SK-N-SH treated with all-trans-retinoic acid at 6 μM for 48 hours (cell line): ENCODE results near the gene RASAL2.

Experiments used
- ATAC-seq: fragments of 200-7000 bp; cut with Tn5 transposase; 3 replicates; pipeline ENCODE4 v1.9.1; 2020; ENCODE audit warnings: mild to moderate bottlenecking, moderate library complexity
- ARNTL ChIP-seq: fragments of 450-650 bp; formaldehyde crosslinking; IDR thresholded peaks from 2 replicates; pipeline ENCODE4 v1.5.0; 2020; ENCODE audit warnings: low read depth, mild to moderate bottlenecking, moderate library complexity, borderline replicate concordance
- BACH2 ChIP-seq: fragments of 250-450 bp; sonication (Bioruptor Pico); IDR thresholded peaks from 2 replicates; pipeline ENCODE4 v1.9.0; 2021; ENCODE audit warnings: mild to moderate bottlenecking, borderline replicate concordance
- CREB5 ChIP-seq: fragments of 250-450 bp; sonication (Bioruptor Pico); IDR thresholded peaks from 2 replicates; pipeline ENCODE4 v1.5.1; 2020; ENCODE audit warnings: low read depth, mild to moderate bottlenecking, moderate library complexity
- CSDC2 ChIP-seq: fragments of 250-450 bp; sonication (Bioruptor Pico); IDR thresholded peaks from 2 replicates; pipeline ENCODE4 v1.5.0; 2020; ENCODE audit warnings: mild to moderate bottlenecking, moderate library complexity
- CSRNP3 ChIP-seq: fragments of 250-450 bp; sonication (Bioruptor Pico); IDR thresholded peaks from 2 replicates; pipeline ENCODE4 v1.5.1; 2021; ENCODE audit warnings: mild to moderate bottlenecking, moderate library complexity
- ESRRG ChIP-seq: fragments of 250-450 bp; sonication (Bioruptor Pico); IDR thresholded peaks from 2 replicates; pipeline ENCODE4 v1.6.1; 2021; ENCODE audit warnings: mild to moderate bottlenecking
- GLIS3 ChIP-seq: fragments of 250-450 bp; sonication (Bioruptor Pico); IDR thresholded peaks from 2 replicates; pipeline ENCODE4 v1.5.0; 2020; ENCODE audit warnings: mild to moderate bottlenecking, moderate library complexity
- ISL1 ChIP-seq: fragments of 250-450 bp; sonication (Bioruptor Pico); IDR thresholded peaks from 2 replicates; pipeline ENCODE4 v2.1.2; 2022; ENCODE audit warnings: mild to moderate bottlenecking, moderate library complexity
- OSR1 ChIP-seq: fragments of 250-450 bp; sonication (Bioruptor Pico); IDR thresholded peaks from 2 replicates; pipeline ENCODE4 v1.8.0; 2022; ENCODE audit warnings: moderate library complexity, mild to moderate bottlenecking, inconsistent platforms
- PATZ1 ChIP-seq: fragments of 250-450 bp; sonication (Bioruptor Pico); IDR thresholded peaks from 2 replicates; pipeline ENCODE4 v1.8.0; 2020; ENCODE audit warnings: mild to moderate bottlenecking, moderate library complexity, borderline replicate concordance
- PPARA ChIP-seq: fragments of 250-450 bp; sonication (Bioruptor Pico); IDR thresholded peaks from 2 replicates; pipeline ENCODE4 v1.5.0; 2020; ENCODE audit warnings: mild to moderate bottlenecking, borderline replicate concordance
- RARB ChIP-seq: fragments of 250-450 bp; sonication (Bioruptor Pico); IDR thresholded peaks from 2 replicates; pipeline ENCODE4 v1.8.0; 2021; ENCODE audit warnings: mild to moderate bottlenecking, moderate library complexity
- SNAI2 ChIP-seq: fragments of 250-450 bp; sonication (Bioruptor Pico); IDR thresholded peaks from 2 replicates; pipeline ENCODE4 v1.5.0; 2020; ENCODE audit warnings: mild to moderate bottlenecking, moderate library complexity
- TCF4 ChIP-seq: fragments of 250-450 bp; sonication (Bioruptor Pico); IDR thresholded peaks from 2 replicates; pipeline ENCODE4 v1.8.0; 2021; ENCODE audit warnings: mild to moderate bottlenecking, moderate library complexity, borderline replicate concordance
- TOX ChIP-seq: fragments of 250-450 bp; sonication (Bioruptor Pico); IDR thresholded peaks from 2 replicates; pipeline ENCODE4 v1.8.0; 2021; ENCODE audit warnings: mild to moderate bottlenecking, moderate library complexity, borderline replicate concordance
- ZC3H10 ChIP-seq: fragments of 250-450 bp; sonication (Bioruptor Pico); IDR thresholded peaks from 2 replicates; pipeline ENCODE4 v1.5.1; 2021; ENCODE audit warnings: mild to moderate bottlenecking, moderate library complexity
- ZFP3 ChIP-seq: fragments of 250-450 bp; sonication (Bioruptor Pico); IDR thresholded peaks from 2 replicates; pipeline ENCODE4 v1.5.0; 2020; ENCODE audit warnings: mild to moderate bottlenecking, moderate library complexity
- ZFP30 ChIP-seq: fragments of 450-650 bp; formaldehyde crosslinking; IDR thresholded peaks from 2 replicates; pipeline ENCODE4 v1.5.0; 2022; ENCODE audit warnings: mild to moderate bottlenecking, moderate library complexity
- ZNF565 ChIP-seq: fragments of 450-650 bp; formaldehyde crosslinking; conservative IDR thresholded peaks from 2 replicates; pipeline ENCODE4 v1.5.0; 2020; ENCODE audit warnings: low read depth, mild to moderate bottlenecking, moderate library complexity
- TF ChIP-seq, protein P1 (sequence below): fragments of 250-450 bp; sonication (Bioruptor Pico); IDR thresholded peaks from 2 replicates; pipeline ENCODE4 v1.5.0; 2020; ENCODE audit warnings: mild to moderate bottlenecking, moderate library complexity

The RASAL2 gene

DNA sequence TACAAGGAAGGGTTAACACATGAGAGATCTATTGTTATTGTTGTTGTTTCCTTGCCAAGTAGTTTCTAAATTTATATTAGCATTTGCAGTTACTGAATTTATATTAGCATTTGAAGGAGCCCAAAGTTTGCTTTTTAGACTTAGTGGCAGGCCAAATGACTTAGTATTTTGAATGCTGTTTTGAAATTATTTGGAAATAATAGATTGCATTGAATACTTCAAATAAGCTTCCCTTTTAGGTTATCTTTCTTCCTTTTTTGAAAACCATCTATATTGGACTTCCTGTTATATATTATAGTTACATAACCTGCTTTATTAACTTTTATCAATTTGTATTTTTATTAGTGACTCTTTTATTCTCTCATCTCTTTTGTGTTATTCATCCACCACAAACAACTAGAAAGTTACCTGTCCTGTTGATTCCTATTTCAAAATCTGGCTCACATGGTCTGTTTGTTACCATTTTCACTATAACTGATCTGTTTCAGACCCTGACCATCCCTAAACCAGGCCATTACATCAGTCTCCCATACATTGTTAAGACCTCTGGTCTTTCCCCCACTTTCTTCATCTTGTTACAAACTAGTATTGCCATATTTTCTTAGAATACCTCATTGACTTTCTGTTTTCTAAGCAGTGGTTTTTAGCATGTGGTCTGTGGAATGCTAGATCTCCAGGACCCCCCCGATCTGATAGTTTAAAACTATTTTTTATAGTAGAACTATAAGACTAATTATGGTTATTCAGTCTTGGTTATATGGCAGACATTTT, 185.2 kb downstream of the RASAL2 start:
- no peak for ATAC-seq

DNA sequence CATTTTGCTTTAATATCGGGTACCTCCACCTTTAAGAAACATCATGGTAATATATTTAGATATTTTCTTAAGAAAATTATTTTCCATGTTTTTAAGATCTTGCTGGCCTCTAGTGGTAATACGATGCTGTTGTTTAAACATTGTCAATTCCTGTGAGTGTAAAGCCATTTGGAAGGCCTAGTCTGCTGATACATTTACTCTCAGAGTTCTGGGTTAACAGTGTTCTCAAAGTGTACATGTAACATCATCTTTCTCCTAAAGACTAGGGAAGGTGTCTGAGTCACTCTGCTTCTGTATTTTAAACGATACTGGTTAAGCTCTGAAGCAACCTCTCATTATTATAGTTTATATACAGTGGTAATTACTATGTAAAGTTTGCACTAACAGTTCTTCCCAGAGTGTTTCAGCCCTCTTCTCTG, 189.1 kb downstream of the RASAL2 start:
- peak; percentile 92 for ATAC-seq
- TF ChIP-seq, protein P1, sequence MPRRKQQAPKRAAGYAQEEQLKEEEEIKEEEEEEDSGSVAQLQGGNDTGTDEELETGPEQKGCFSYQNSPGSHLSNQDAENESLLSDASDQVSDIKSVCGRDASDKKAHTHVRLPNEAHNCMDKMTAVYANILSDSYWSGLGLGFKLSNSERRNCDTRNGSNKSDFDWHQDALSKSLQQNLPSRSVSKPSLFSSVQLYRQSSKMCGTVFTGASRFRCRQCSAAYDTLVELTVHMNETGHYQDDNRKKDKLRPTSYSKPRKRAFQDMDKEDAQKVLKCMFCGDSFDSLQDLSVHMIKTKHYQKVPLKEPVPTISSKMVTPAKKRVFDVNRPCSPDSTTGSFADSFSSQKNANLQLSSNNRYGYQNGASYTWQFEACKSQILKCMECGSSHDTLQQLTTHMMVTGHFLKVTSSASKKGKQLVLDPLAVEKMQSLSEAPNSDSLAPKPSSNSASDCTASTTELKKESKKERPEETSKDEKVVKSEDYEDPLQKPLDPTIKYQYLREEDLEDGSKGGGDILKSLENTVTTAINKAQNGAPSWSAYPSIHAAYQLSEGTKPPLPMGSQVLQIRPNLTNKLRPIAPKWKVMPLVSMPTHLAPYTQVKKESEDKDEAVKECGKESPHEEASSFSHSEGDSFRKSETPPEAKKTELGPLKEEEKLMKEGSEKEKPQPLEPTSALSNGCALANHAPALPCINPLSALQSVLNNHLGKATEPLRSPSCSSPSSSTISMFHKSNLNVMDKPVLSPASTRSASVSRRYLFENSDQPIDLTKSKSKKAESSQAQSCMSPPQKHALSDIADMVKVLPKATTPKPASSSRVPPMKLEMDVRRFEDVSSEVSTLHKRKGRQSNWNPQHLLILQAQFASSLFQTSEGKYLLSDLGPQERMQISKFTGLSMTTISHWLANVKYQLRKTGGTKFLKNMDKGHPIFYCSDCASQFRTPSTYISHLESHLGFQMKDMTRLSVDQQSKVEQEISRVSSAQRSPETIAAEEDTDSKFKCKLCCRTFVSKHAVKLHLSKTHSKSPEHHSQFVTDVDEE (CRISPR knock-in tag), result no peak
- TF ChIP-seq GLIS3 (no peak), PATZ1 (CRISPR knock-in tag) (no peak), OSR1 (CRISPR knock-in tag) (no peak), ESRRG (CRISPR knock-in tag) (no peak), ISL1 (CRISPR knock-in tag) (no peak), CSDC2 (CRISPR knock-in tag) (no peak), TOX (CRISPR knock-in tag) (no peak), SNAI2 (CRISPR knock-in tag) (no peak), ZFP30 (CRISPR knock-in tag) (no peak), ARNTL (no peak), ZFP3 (no peak), PPARA (CRISPR knock-in tag) (no peak), BACH2 (CRISPR knock-in tag) (no peak), CSRNP3 (CRISPR knock-in tag) (no peak), ZC3H10 (no peak), TCF4 (CRISPR knock-in tag) (no peak)

More for the DNA sequence above, 185.2 kb downstream of the RASAL2 start:
- TF ChIP-seq ZFP3, result no peak
- TF ChIP-seq GLIS3, result no peak
- no peak for TF ChIP-seq CSDC2 (CRISPR knock-in tag)
- TF ChIP-seq OSR1 (CRISPR knock-in tag), result no peak
- no peak for TF ChIP-seq CSRNP3 (CRISPR knock-in tag)
- TF ChIP-seq ZNF565, result no peak
- no peak for TF ChIP-seq ISL1 (CRISPR knock-in tag)
- no peak for TF ChIP-seq BACH2 (CRISPR knock-in tag)
- no peak for TF ChIP-seq ARNTL
- no peak for TF ChIP-seq TCF4 (CRISPR knock-in tag)
- TF ChIP-seq, protein P1 (CRISPR knock-in tag), result no peak
- no peak for TF ChIP-seq CREB5 (CRISPR knock-in tag)
- no peak for TF ChIP-seq ZFP30 (CRISPR knock-in tag)
- TF ChIP-seq PPARA (CRISPR knock-in tag), result no peak
- TF ChIP-seq TOX (CRISPR knock-in tag), result no peak
- no peak for TF ChIP-seq RARB
- no peak for TF ChIP-seq ZC3H10
